Heart right ventricle (tissue), 16 donors: ENCODE data around the gene ZFHX2. TPM values are rescaled to one million over a fixed set of nuclear protein-coding genes. Genes with fewer than 3 reads are reported as not detected.
"Not testable (repeated sequence)": the region's sequence is repeated elsewhere in the genome, so short reads cannot be mapped to it uniquely, and the experiment has no call there.

Experiments used
- ATAC-seq, 8 donors: fragments of 200-7000 bp; cut with Tn5 transposase; one replicate each; pipeline ENCODE4 v1.9.1; 2020; ENCODE audit warnings: mild to moderate bottlenecking in 8 of 8, moderate library complexity in 8 of 8, moderate number of reproducible peaks in 1 of 8
- DNase-seq, 2 donors: peaks; one replicate each; pipeline ENCODE4 v3.0.0-alpha.2; 2020
- H3K27ac ChIP-seq, 10 donors: fragments of 200-600 bp; sonication (generic) in 2 of 10; one replicate each; pipeline versions ENCODE4 v1.5.0 to v1.8.0; 2020 to 2022; ENCODE audit warnings: mild to moderate bottlenecking in 3 of 10
- H3K27me3 ChIP-seq, 7 donors: fragments of 200-600 bp; one replicate each; pipeline ENCODE4 v1.8.0; 2021 to 2022; ENCODE audit warnings: mild to moderate bottlenecking in 2 of 7
- H3K36me3 ChIP-seq, 9 donors: fragments of 200-600 bp; sonication (generic) in 1 of 9; one replicate each; pipeline versions ENCODE4 v1.5.0 to v1.8.0; 2020 to 2022; ENCODE audit warnings: mild to moderate bottlenecking in 2 of 9
- H3K4me1 ChIP-seq, 9 donors: fragments of 200-600 bp; sonication (generic) in 1 of 9; one replicate each; pipeline versions ENCODE4 v1.5.0 to v1.8.0; 2020 to 2022; ENCODE audit warnings: mild to moderate bottlenecking in 4 of 9
- H3K4me3 ChIP-seq, 10 donors: fragments of 200-600 bp; sonication (generic) in 2 of 10; one replicate each; pipeline versions ENCODE4 v1.5.0 to v1.8.0; 2020 to 2022; ENCODE audit warnings: mild to moderate bottlenecking in 7 of 10, moderate library complexity in 2 of 10
- H3K9me3 ChIP-seq, 11 donors: fragments of 200-600 bp in 10 of 11; sonication (generic) in 2 of 11; one replicate each; pipeline versions ENCODE4 v1.5.0 to v1.8.0; 2013 to 2022; ENCODE audit warnings: mild to moderate bottlenecking in 2 of 11, control low read depth in 1 of 11, moderate library complexity in 1 of 11
- WGBS, 2 donors: extraction: QIAGEN DNeasy Blood & Tissue Kit; methylation state at CpG; one replicate each; pipeline ENCODE4 v1.1.7; 2013; ENCODE audit warnings: inconsistent platforms in 1 of 2; 5-methylcytosine and 5-hydroxymethylcytosine counted together
- intact Hi-C, 10 donors: fragments of 100-400 bp; cut with DNase I; formaldehyde crosslinking; loops; one replicate each; pipeline versions ENCODE4 v1.11.1 to v1.14.2; 2022
- polyA plus RNA-seq, 2 donors: library from polyadenylated mRNA; stranded (reverse); fragments of 200-250 nt; gene quantifications; one replicate each; pipeline ENCODE4 v1.2.3, GENCODE V29; 2013
- total RNA-seq, 10 donors: library from RNA; stranded (reverse); fragmentation: NEBNext Ultra II Directional in 3 of 10; extraction: Animal tissue kit (Norgen Biotek cat#: 25700) in 3 of 10; gene quantifications; one replicate each; pipeline versions ENCODE4 v1.2.1 to v1.2.4, GENCODE V29; 2021 to 2023
- TF ChIP-seq, protein P1 (sequence below), 9 donors: fragments of 200-600 bp; sonication (generic) in 2 of 9; IDR thresholded peaks; one replicate each; pipeline versions ENCODE4 v1.5.0 to v1.8.0; 2021 to 2022; ENCODE audit warnings: antibody characterized with exemption in 9 of 9, mild to moderate bottlenecking in 5 of 9, moderate library complexity in 1 of 9
- donor health status: Arrhythmogenic right ventricular cardiomyopathy.
- donor health status: ischemic (EF 13 %, LVEDD 7.1; RV severe dilation, severe dysfunction).
- donor health status: healthy with polysubstance abuse.
- donor health status: DM: no; HTN: yes; CAD: no.
- donor health status: DM: no; HTN: no; CAD: no.
- donor health status: ischemic (EF 25% LVEDD 6.9; RV normal size, moderate dysfunction).
- donor health status: ischemic (EF 25% LVEDD 5.7; RV mildly dilated, moderate dysfunction).
- donor health status: healthy.
- donor health status: DM: yes; HTN: yes; CAD: no.
- donor health status: Ischemic cardiomyopathy.
- donor health status: ischemic (EF 35%, LVEDD 5.7; RV mildly dilated, moderate dysfunction).
- donor health status: nonischemic (EF 11% LVEDD 7.7; RV severe dilation, severe dysfunction).
- donor health status: DM: yes; HTN: yes; CAD: no.
- donor health status: PGD.
- donor health status: ischemic (EF 29% LVEDD 5.4; RV normal size, mild dysfunction).
- donor health status: nonischemic (EF 23%, LVEDD 6.1; RV moderate dilation, normal function).

ZFHX2 gene
- total and polyA plus RNA-seq, 12 donors: 0.25 to 1.9 (median 0.97) TPM

DNA sequence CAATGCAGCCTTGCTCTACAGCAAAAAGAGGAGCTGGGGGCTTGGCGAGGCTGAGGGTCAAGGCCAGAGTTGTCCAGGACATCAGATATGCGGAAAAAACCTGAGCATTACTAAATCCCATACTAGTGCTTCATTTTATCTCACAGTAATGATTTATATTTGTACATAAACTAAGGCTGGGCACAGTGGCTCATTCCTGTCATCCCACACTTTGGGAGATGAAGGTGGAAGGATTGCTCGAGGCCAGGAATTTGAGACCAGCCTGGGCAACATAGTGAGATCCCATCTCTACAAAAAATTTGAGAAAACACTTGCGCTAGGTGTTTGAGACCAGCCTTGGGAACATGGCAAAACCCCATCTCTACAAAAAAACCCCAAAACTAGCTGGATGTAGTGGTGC is 38.6 kb upstream of the ZFHX2 start:
- no peaks in the 10 kb centered on the region for H3K9me3 ChIP-seq
- H3K27ac ChIP-seq: no peak overlapping the region
- WGBS, 2 donors: 92 to 96% methylated on average over 4 of the region's 4 CpGs
- TF ChIP-seq, protein P1, sequence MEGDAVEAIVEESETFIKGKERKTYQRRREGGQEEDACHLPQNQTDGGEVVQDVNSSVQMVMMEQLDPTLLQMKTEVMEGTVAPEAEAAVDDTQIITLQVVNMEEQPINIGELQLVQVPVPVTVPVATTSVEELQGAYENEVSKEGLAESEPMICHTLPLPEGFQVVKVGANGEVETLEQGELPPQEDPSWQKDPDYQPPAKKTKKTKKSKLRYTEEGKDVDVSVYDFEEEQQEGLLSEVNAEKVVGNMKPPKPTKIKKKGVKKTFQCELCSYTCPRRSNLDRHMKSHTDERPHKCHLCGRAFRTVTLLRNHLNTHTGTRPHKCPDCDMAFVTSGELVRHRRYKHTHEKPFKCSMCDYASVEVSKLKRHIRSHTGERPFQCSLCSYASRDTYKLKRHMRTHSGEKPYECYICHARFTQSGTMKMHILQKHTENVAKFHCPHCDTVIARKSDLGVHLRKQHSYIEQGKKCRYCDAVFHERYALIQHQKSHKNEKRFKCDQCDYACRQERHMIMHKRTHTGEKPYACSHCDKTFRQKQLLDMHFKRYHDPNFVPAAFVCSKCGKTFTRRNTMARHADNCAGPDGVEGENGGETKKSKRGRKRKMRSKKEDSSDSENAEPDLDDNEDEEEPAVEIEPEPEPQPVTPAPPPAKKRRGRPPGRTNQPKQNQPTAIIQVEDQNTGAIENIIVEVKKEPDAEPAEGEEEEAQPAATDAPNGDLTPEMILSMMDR (IDR thresholded peaks at IDR 0.05): no peak
- H3K4me1 ChIP-seq: peaks cover 0 to 8% (median 7%) of the 10 kb centered on the region in 9 donors
- no peak overlapping the region for H3K4me3 ChIP-seq
- peaks cover 0 to 14% (median 0%) of the 10 kb centered on the region in 7 donors for H3K27me3 ChIP-seq
- no peaks in the 10 kb centered on the region for H3K36me3 ChIP-seq
- DNase-seq: no peak
- intact Hi-C loops: no loop called here
- ATAC-seq: no peak

- H3K4me1 ChIP-seq: peaks cover 0 to 8% (median 7%) of the 10 kb centered on the region in 9 donors
- intact Hi-C loops: loop anchor here in 5 of 10 donors (1.0 to 10.0 kb wide), 5 partner anchors 337 to 345 kb away; no protein-coding TSS in a partner anchor
- TF ChIP-seq, protein P1 (IDR thresholded peaks at IDR 0.05): no peak
- no peaks in the 10 kb centered on the region for H3K36me3 ChIP-seq
- H3K27me3 ChIP-seq: peaks cover 0 to 14% (median 0%) of the 10 kb centered on the region in 7 donors
- peak in 1 of 8 donors; percentile 14 for ATAC-seq
- WGBS, 2 donors: 93% methylated on average over 2 of the region's 2 CpGs
- no peak overlapping the region for H3K4me3 ChIP-seq
- no peak overlapping the region for H3K27ac ChIP-seq
- no peaks in the 10 kb centered on the region for H3K9me3 ChIP-seq
- no peak for DNase-seq
Observed at GRCh38 chr14:23589606-23590005, 38.0 kb upstream of the ZFHX2 start.

GRCh38 chr14:23588884-23589598 is 37.5 kb upstream of the ZFHX2 start:
- DNase-seq: peak; percentile 83 to 85
- no peak overlapping the region for H3K4me3 ChIP-seq
- H3K36me3 ChIP-seq: no peaks in the 10 kb centered on the region
- TF ChIP-seq, protein P1 (IDR thresholded peaks at IDR 0.05): peak; percentile 32 to 83 (median 71)
- H3K27me3 ChIP-seq: peaks cover 0 to 14% (median 0%) of the 10 kb centered on the region in 7 donors
- 11 to 17% methylated on average over 5 of the region's 5 CpGs for WGBS, 2 donors
- intact Hi-C loops: loop anchor here in 5 of 10 donors (1.0 to 10.0 kb wide), 5 partner anchors 338 to 346 kb away; no protein-coding TSS in a partner anchor
- no peak overlapping the region for H3K27ac ChIP-seq
- no peaks in the 10 kb centered on the region for H3K9me3 ChIP-seq
- peaks cover 0 to 8% (median 7%) of the 10 kb centered on the region in 9 donors for H3K4me1 ChIP-seq
- peak; percentile 78 to 97 (median 93) for ATAC-seq

DNA sequence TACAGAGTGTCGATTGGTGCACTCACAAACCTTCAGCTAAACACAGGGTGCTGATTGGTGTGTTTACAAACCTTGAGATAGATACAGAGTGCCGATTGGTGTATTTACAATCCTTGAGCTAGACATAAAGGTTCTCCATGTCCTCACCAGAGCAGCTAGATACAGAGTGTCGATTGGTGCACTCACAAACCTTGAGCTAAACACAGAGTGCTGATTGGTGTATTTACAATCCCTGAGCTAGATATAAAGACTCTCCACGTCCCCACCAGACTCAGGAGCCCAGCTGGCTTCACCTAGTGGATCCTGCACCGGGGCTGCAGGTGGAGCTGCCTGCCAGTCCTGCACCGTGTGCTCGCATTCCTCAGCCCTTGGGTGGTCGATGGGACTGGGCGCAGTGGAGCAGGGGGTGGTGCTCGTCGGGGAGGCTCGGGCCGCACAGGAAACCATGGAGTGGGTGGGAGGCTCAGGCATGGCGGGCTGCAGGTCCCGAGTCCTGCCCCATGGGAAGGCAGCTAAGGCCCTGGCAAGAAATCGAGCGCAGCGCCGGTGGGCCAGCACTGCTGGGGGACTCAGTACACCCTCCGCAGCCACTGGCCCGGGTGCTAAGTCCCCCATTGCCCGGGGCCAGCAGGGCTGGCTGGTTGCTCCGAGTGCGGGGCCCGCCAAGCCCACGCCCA is 33.1 kb upstream of the ZFHX2 start:
- H3K27me3 ChIP-seq: peaks cover 0 to 35% (median 24%) of the 10 kb centered on the region in 7 donors
- not testable (repeated sequence) for ATAC-seq, H3K4me3 ChIP-seq, H3K27ac ChIP-seq, DNase-seq, H3K36me3 ChIP-seq, H3K9me3 ChIP-seq, H3K4me1 ChIP-seq
- WGBS, 2 donors: 84 to 92% methylated on average over 13 to 25 of the region's 26 CpGs
- intact Hi-C loops: loop anchor here in 3 of 10 donors (5.0 to 10.0 kb wide), 3 partner anchors 343 to 350 kb away; no protein-coding TSS in a partner anchor

- H3K27ac ChIP-seq, H3K36me3 ChIP-seq, H3K4me1 ChIP-seq, H3K9me3 ChIP-seq, H3K4me3 ChIP-seq, ATAC-seq, DNase-seq: not testable (repeated sequence)
- intact Hi-C loops: loop anchor here in 1 of 10 donors (10.0 kb wide), 1 partner anchor 351 kb away; no protein-coding TSS in a partner anchor
- H3K27me3 ChIP-seq: peaks cover 0 to 42% (median 31%) of the 10 kb centered on the region in 7 donors
- WGBS, 2 donors: 84% methylated on average over 24 to 25 of the region's 25 CpGs
Observed at GRCh38 chr14:23583761-23584526, 32.4 kb upstream of the ZFHX2 start.
